SK-N-MC (cell line): Measurements from ENCODE around the gene PCDHGA2.

ENCODE experiments used
- EZH2 ChIP-seq: fragments of 200-600 bp; sonication (generic); IDR thresholded peaks from one replicate; pipeline ENCODE4 v1.6.1; 2017; ENCODE audit warnings: antibody characterized with exemption
- POLR2AphosphoS5 ChIP-seq: IDR thresholded peaks from 2 replicates; pipeline ENCODE4 v1.6.1; 2012; ENCODE audit warnings: mild to moderate bottlenecking, low read depth, low read length, borderline replicate concordance

- TF ChIP-seq EZH2 (no peak), POLR2AphosphoS5 (no peak)
These were observed 4.2 kb downstream of the PCDHGA2 start for GRCh38 chr5:141342773-141343172.
